Endothelial cell of umbilical vein (primary cell): Measurements from ENCODE around the gene MGST3. TPM values are rescaled to one million over a fixed set of nuclear protein-coding genes. Genes with fewer than 3 reads are reported as not detected.

ENCODE experiments used
- BruUV-seq: library from RNA; stranded (reverse); fragments of 400-500 nt; replicated peaks from 2 replicates; lab custom pipeline; 2021; lab: Mats Ljungman, UMichigan
- CTCF ChIA-PET: fragments of 300-600, 350-600 bp; sonication (Branson Sonifier 250); formaldehyde crosslinking; loops from one replicate; lab custom pipeline; 2021; ENCODE audit warnings: antibody characterized with exemption, inconsistent platforms; lab: Charles Lee
- POLR2A ChIA-PET: fragments of 300-600, 350-600 bp; sonication (Branson Sonifier 250); formaldehyde crosslinking; loops from one replicate; lab custom pipeline; 2021; ENCODE audit warnings: antibody characterized with exemption, inconsistent platforms; lab: Charles Lee
- DNase-seq: peaks from one replicate; pipeline ENCODE4 v3.0.0-alpha.2; 2011; ENCODE audit warnings: low read depth, low spot score
- FAIRE-seq: peaks from 2 replicates; lab custom pipeline; 2011; peaks lifted over from hg19 to GRCh38; lab: Jason Lieb, UNC
- H2AFZ ChIP-seq: 2 replicates; pipeline ENCODE4 v1.6.0; 2012; ENCODE audit warnings: low read depth, low read length, control low read depth, inconsistent platforms
- H3K27ac ChIP-seq: 2 replicates; pipeline ENCODE4 v1.5.1; 2011; ENCODE audit warnings: low read depth, mild to moderate bottlenecking, control low read depth, low read length, moderate library complexity; ENCODE audit not compliant: insufficient read depth
- H3K27me3 ChIP-seq, 2 experiments: 2 replicates each; pipeline versions ENCODE4 v1.6.0 to v1.6.1; 2011; ENCODE audit warnings: low read length in 2 of 2, mixed read lengths in 1 of 2; ENCODE audit not compliant: control insufficient read depth in 2 of 2, insufficient read depth in 2 of 2
- H3K36me3 ChIP-seq, 2 experiments: 2 replicates in 1 of 2; 3 replicates in 1 of 2; pipeline ENCODE4 v1.5.1; 2011; ENCODE audit warnings: low read length in 2 of 2, mild to moderate bottlenecking in 1 of 2, moderate library complexity in 1 of 2; ENCODE audit not compliant: control insufficient read depth in 2 of 2, insufficient read depth in 2 of 2; ENCODE audit errors: extremely low read depth in 1 of 2
- H3K4me1 ChIP-seq: 3 replicates; pipeline ENCODE4 v1.5.1; 2011; ENCODE audit warnings: mild to moderate bottlenecking, low read length; ENCODE audit not compliant: control insufficient read depth, insufficient read depth; ENCODE audit errors: extremely low read depth
- H3K4me2 ChIP-seq: 2 replicates; pipeline ENCODE4 v1.6.1; 2011; ENCODE audit warnings: low read length, control low read depth, mixed read lengths; ENCODE audit not compliant: insufficient read depth
- H3K4me3 ChIP-seq, 3 experiments: fragments of 200-600 bp in 1 of 3; sonication (generic), shearing (Covaris generic) in 1 of 3; replicated peaks in 1 of 3; 2 replicates each; pipeline ENCODE4 v1.5.1; 2011 to 2016; ENCODE audit warnings: control low read depth in 3 of 3, low read length in 3 of 3, mild to moderate bottlenecking in 2 of 3, inconsistent platforms in 1 of 3, low read depth in 1 of 3, moderate library complexity in 1 of 3; ENCODE audit not compliant: insufficient read depth in 1 of 3
- H3K79me2 ChIP-seq: 2 replicates; pipeline ENCODE4 v1.6.0; 2012; ENCODE audit warnings: low read length, inconsistent platforms; ENCODE audit not compliant: control insufficient read depth, insufficient read depth
- H3K9ac ChIP-seq: replicated peaks from 2 replicates; pipeline ENCODE3; 2011; ENCODE audit warnings: low read length, control low read depth; ENCODE audit not compliant: insufficient read depth; ENCODE audit errors: extremely low read depth
- H3K9me1 ChIP-seq: replicated peaks from 3 replicates; pipeline ENCODE4 v1.6.0; 2011; ENCODE audit warnings: mild to moderate bottlenecking, low read length; ENCODE audit not compliant: control insufficient read depth, insufficient read depth; ENCODE audit errors: extremely low read depth
- H3K9me3 ChIP-seq: replicated peaks from 2 replicates; pipeline ENCODE4 v1.5.1; 2012; ENCODE audit warnings: low read length, inconsistent platforms; ENCODE audit not compliant: control insufficient read depth, insufficient read depth
- H4K20me1 ChIP-seq: replicated peaks from 2 replicates; pipeline ENCODE3; 2011; ENCODE audit warnings: mild to moderate bottlenecking, low read length; ENCODE audit not compliant: control insufficient read depth, insufficient read depth; ENCODE audit errors: extremely low read depth
- EZH2 ChIP-seq: IDR thresholded peaks from 2 replicates; pipeline ENCODE4 v1.6.1; 2012; ENCODE audit warnings: borderline replicate concordance, low read depth, mild to moderate bottlenecking, moderate library complexity, low read length, inconsistent platforms; ENCODE audit not compliant: severe bottlenecking
- FOS ChIP-seq: IDR thresholded peaks from 2 replicates; pipeline ENCODE4 v1.6.1; 2011; ENCODE audit warnings: mild to moderate bottlenecking, low read length, moderate library complexity, borderline replicate concordance; ENCODE audit not compliant: insufficient read depth
- GATA2 ChIP-seq: IDR thresholded peaks from 2 replicates; pipeline ENCODE4 v1.7.0; 2011; ENCODE audit warnings: low read depth, mild to moderate bottlenecking, moderate library complexity, mixed read lengths, low read length; ENCODE audit not compliant: insufficient read length, insufficient read depth
- JUN ChIP-seq: IDR thresholded peaks from 2 replicates; pipeline ENCODE4 v1.6.1; 2011; ENCODE audit warnings: borderline replicate concordance, low read depth; ENCODE audit not compliant: insufficient read length, insufficient read depth
- MYC ChIP-seq: IDR thresholded peaks from one replicate; pipeline ENCODE4 v1.6.1; 2011; ENCODE audit warnings: mild to moderate bottlenecking, low read depth, low read length
- POLR2A ChIP-seq: IDR thresholded peaks from 2 replicates; pipeline ENCODE4 v1.6.1; 2012; ENCODE audit warnings: low read depth, mild to moderate bottlenecking, control low read depth, low read length
- POLR2AphosphoS5 ChIP-seq: IDR thresholded peaks from 2 replicates; pipeline ENCODE4 v1.6.1; 2012; ENCODE audit warnings: low read depth, mild to moderate bottlenecking, control low read depth, low read length, moderate library complexity; ENCODE audit not compliant: insufficient read depth
- dilution Hi-C: fragments of 300-500 bp; cut with MboI; formaldehyde crosslinking; loops from one replicate; pipeline ENCODE4 v1.15.0; 2019; ENCODE audit warnings: low sequenced_read_pairs; ENCODE audit not compliant: extremely low pct_ligation_motif_present
- intact Hi-C: fragments of 100-400 bp; cut with micrococcal nuclease; formaldehyde crosslinking; loops from one replicate; pipeline ENCODE4 v1.10.0; 2022
- polyA plus RNA-seq, 4 experiments: library from polyadenylated mRNA; depleted of rRNA in 3 of 4; stranded (reverse) in 3 of 4; unstranded in 1 of 4; fragments of >200 nt; gene quantifications; 2 replicates each; pipeline versions ENCODE4 v1.2.1 to v1.2.3, GENCODE V29; 2011 to 2012; ENCODE audit warnings: missing spikeins in 1 of 4
- total RNA-seq: library from RNA; stranded (reverse); gene quantifications from 2 replicates; pipeline ENCODE4 v1.2.3, GENCODE V29; 2021
- TF ChIP-seq, protein P1 (sequence below): IDR thresholded peaks from 2 replicates; pipeline ENCODE4 v1.6.1; 2011; ENCODE audit not compliant: insufficient read depth, insufficient read length
- TF ChIP-seq, protein P2 (sequence below), 2 donors: IDR thresholded peaks; 1 replicate in 1 of 2; 2 replicates in 1 of 2; pipeline ENCODE4 v1.5.1; 2011; ENCODE audit warnings: low read length in 2 of 2, mild to moderate bottlenecking in 2 of 2, moderate library complexity in 2 of 2, control low read depth in 1 of 2, inconsistent platforms in 1 of 2, low read depth in 1 of 2; ENCODE audit not compliant: insufficient read depth in 1 of 2; ENCODE audit errors: extremely low read depth in 1 of 2

Gene MGST3
- total and polyA plus RNA-seq, 2 donors (not counting 3 experiments of a cell fraction or from before 2014, with no cell fraction given), result 164 to 288 TPM

DNA sequence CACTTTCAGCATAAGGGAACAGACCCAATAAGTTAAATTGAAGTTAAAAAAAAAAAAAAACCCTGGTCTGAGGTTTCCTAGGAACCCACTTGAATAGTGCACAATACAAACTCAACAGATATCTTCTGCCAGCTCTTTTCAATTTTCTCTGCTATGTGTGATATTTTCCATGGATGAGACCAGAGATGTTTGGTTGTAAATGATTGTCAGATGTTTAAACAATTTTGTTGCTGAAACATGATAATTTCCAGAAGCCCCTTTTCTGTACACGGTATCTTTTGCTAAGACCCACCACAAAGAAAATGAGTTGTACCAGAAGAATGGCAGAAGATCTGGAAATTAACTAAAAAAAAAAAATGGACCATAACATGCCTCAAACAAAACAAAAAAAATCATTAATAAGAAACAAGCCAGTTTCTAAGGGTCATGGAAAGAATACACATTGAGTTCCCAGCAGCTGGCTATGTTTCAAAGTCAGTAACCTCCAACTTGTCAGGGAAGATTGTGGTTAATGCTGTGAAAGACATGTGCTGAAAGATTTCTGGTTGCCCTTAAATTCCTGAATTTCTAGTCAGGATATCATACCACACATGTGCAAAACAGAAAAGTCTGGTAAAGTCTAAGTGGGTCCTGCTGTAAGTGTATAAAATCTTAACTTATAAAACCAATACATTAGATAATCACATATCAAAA, 35.6 kb upstream of the MGST3 start:
- intact Hi-C loops, result no loop called here
- H3K27me3 ChIP-seq, result peaks cover 14 to 23% of the 10 kb centered on the region in 2 experiments
- FAIRE-seq, result no peak
- H2AFZ ChIP-seq, result no peak overlapping the region
- dilution Hi-C loops, result no loop called here
- no peak overlapping the region for H3K4me3 ChIP-seq
- H3K9me3 ChIP-seq, result no peaks in the 10 kb centered on the region
- CTCF ChIA-PET, result interaction anchor here (1.4 to 13.2 kb wide), 4 partner anchors 200 to 337 kb away, joined by 4 to 376 read pairs (median 30); no protein-coding TSS in a partner anchor
- DNase-seq, result no peak
- H4K20me1 ChIP-seq, result no peaks in the 10 kb centered on the region
- H3K4me1 ChIP-seq, result peaks cover 10% of the 10 kb centered on the region
- H3K4me2 ChIP-seq, result no peak overlapping the region
- POLR2A ChIA-PET, result no interaction called here
- TF ChIP-seq POLR2AphosphoS5, result no peak
- TF ChIP-seq FOS, result no peak
- TF ChIP-seq POLR2A, result no peak
- no peak for TF ChIP-seq EZH2
- no peak for TF ChIP-seq JUN
- no peak for TF ChIP-seq MYC
- TF ChIP-seq, protein P1, sequence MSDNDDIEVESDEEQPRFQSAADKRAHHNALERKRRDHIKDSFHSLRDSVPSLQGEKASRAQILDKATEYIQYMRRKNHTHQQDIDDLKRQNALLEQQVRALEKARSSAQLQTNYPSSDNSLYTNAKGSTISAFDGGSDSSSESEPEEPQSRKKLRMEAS, result no peak
- TF ChIP-seq GATA2, result no peak
- TF ChIP-seq, protein P2, sequence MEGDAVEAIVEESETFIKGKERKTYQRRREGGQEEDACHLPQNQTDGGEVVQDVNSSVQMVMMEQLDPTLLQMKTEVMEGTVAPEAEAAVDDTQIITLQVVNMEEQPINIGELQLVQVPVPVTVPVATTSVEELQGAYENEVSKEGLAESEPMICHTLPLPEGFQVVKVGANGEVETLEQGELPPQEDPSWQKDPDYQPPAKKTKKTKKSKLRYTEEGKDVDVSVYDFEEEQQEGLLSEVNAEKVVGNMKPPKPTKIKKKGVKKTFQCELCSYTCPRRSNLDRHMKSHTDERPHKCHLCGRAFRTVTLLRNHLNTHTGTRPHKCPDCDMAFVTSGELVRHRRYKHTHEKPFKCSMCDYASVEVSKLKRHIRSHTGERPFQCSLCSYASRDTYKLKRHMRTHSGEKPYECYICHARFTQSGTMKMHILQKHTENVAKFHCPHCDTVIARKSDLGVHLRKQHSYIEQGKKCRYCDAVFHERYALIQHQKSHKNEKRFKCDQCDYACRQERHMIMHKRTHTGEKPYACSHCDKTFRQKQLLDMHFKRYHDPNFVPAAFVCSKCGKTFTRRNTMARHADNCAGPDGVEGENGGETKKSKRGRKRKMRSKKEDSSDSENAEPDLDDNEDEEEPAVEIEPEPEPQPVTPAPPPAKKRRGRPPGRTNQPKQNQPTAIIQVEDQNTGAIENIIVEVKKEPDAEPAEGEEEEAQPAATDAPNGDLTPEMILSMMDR (IDR thresholded peaks at IDR 0.05; ENCODE audit: extremely low read depth in 1 of 2, insufficient read depth in 1 of 2, low read depth in 1 of 2, low read length in 2 of 2), result no peak
- no peaks in the 10 kb centered on the region for H3K9me1 ChIP-seq
- no TSS peak for BruUV-seq
- H3K79me2 ChIP-seq, result no peaks in the 10 kb centered on the region
- no peak overlapping the region for H3K27ac ChIP-seq
- H3K36me3 ChIP-seq, result no peaks in the 10 kb centered on the region
- no peak overlapping the region for H3K9ac ChIP-seq
